ENCODE measurements around the gene PLA2G4E. TPM values are rescaled to one million over a fixed set of nuclear protein-coding genes. Genes with fewer than 3 reads are reported as not detected.
A peak's percentile ranks its signal among the peaks of the same experiment; 100 is the strongest.

PLA2G4E gene
- total RNA-seq, 4 donors from 2014 or later, result 1.1 to 89.5 (median 9.2) TPM

DNA sequence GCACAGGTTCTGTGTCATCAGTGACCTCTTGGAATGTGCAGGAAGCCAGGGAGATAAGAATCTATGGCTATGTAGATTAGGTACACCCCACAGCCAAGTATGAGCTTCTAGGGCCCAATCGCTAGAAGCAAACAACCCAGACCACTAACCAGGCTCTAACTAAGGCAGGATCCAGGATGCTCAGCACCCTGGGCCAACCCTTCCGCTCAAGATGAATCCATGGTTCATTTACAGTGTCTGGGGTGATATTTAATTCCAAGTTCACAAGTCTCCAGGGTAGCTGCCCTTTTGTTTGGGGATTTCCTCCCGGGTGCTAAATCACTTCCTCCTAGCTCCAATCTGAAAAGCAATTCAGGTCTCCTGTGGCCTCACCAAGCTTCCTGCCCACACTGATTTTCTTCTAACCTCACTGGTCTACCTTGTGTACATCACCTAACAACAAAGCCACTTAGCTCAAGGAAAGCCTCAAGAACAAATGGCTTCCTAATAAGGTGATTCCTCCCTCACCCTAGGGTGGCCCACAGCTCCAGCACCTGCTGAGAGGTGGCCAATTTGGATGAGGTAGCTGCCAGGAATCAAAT, 50.9 kb downstream of the PLA2G4E start:
- H3K4me1 ChIP-seq, result peaks cover 8 to 68% (median 12%) of the 10 kb centered on the region in 3 donors
- intact Hi-C loops (cut with DNase I), result no loop called here
- WGBS, 2 donors, result 55 to 57% methylated on average over 3 of the region's 3 CpGs

GRCh38 chr15:41968701-41969100, 52.1 kb downstream of the PLA2G4E start:
- TF ChIP-seq, protein P1, sequence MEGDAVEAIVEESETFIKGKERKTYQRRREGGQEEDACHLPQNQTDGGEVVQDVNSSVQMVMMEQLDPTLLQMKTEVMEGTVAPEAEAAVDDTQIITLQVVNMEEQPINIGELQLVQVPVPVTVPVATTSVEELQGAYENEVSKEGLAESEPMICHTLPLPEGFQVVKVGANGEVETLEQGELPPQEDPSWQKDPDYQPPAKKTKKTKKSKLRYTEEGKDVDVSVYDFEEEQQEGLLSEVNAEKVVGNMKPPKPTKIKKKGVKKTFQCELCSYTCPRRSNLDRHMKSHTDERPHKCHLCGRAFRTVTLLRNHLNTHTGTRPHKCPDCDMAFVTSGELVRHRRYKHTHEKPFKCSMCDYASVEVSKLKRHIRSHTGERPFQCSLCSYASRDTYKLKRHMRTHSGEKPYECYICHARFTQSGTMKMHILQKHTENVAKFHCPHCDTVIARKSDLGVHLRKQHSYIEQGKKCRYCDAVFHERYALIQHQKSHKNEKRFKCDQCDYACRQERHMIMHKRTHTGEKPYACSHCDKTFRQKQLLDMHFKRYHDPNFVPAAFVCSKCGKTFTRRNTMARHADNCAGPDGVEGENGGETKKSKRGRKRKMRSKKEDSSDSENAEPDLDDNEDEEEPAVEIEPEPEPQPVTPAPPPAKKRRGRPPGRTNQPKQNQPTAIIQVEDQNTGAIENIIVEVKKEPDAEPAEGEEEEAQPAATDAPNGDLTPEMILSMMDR (IDR thresholded peaks at IDR 0.05), result no peak
- no peak for TF ChIP-seq POLR2A (IDR thresholded peaks at IDR 0.05)
- intact Hi-C loops (cut with DNase I), result no loop called here
- no peaks in the 10 kb centered on the region for H3K9me3 ChIP-seq
- no peaks in the 10 kb centered on the region for H3K27me3 ChIP-seq
- 69 to 71% methylated on average over 4 of the region's 4 CpGs for WGBS, 2 donors
- no peak for DNase-seq
- H3K4me3 ChIP-seq, result no peak overlapping the region
- H3K27ac ChIP-seq, result peak overlapping the region in 2 of 4 donors; percentile 25 to 93
- H3K4me1 ChIP-seq, result peaks cover 8 to 68% (median 12%) of the 10 kb centered on the region in 3 donors
- H3K36me3 ChIP-seq, result no peaks in the 10 kb centered on the region

More for the DNA sequence above, 50.9 kb downstream of the PLA2G4E start:
- Histone ChIP-seq H3K27ac (peak overlapping the region; percentile 93 to 97 (median 96)), H3K4me3 (peak overlapping the region in 3 of 4 donors; percentile 80 to 88 (median 87)), H3K27me3 (no peaks in the 10 kb centered on the region), H3K9me3 (no peaks in the 10 kb centered on the region), H3K36me3 (no peaks in the 10 kb centered on the region)
- TF ChIP-seq POLR2A (IDR thresholded peaks at IDR 0.05), result no peak
- TF ChIP-seq, protein P1 (IDR thresholded peaks at IDR 0.05), result no peak
- no peak for DNase-seq

DNA sequence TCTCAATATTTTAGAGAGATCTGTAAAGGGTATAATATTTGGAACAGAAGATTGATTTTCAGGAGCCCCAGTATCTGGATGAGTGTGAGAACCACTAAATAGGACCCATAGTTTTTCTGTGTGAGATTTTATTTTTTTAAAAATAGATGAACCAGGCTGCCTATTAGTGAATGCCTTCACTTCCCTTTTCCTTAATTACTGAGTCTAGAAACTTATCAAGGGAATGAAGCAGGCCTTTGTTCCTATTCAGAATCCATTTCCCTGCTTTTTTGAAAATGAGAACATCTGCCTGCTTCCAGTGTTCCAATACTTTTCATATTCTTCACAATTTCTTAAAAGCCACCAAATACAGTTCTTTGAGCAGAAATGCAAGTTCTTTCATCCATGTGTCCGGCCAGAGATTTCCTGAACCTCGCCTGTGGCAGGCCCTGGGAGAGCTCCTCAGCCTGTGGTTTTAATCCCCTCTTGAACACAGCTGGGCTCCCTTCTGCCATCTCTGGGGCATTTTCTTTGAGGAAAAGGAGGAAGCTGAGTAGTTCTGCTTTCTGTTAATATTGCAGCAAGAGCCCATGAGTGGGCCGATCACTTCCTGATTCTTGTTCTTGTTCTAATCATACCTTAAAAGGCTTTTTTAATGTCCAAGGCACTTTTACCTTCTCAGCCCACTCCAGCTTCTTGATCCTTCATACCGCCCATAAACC, 53.2 kb downstream of the PLA2G4E start:
- Histone ChIP-seq H3K4me1 (peaks cover 8 to 60% (median 12%) of the 10 kb centered on the region in 3 donors), H3K27ac (peak overlapping the region; percentile 0 to 43 (median 23)), H3K36me3 (no peaks in the 10 kb centered on the region), H3K27me3 (no peaks in the 10 kb centered on the region), H3K9me3 (no peaks in the 10 kb centered on the region), H3K4me3 (no peak overlapping the region)
- 43 to 71% methylated on average over 4 of the region's 4 CpGs for WGBS, 2 donors
- TF ChIP-seq, protein P1 (IDR thresholded peaks at IDR 0.05), result no peak
- TF ChIP-seq POLR2A (IDR thresholded peaks at IDR 0.05), result no peak
- intact Hi-C loops (cut with DNase I), result no loop called here
- DNase-seq, result no peak

GRCh38 chr15:41966920-41967465, 53.8 kb downstream of the PLA2G4E start:
- Histone ChIP-seq H3K27ac (peak overlapping the region in 3 of 4 donors; percentile 24 to 43 (median 43)), H3K36me3 (no peaks in the 10 kb centered on the region), H3K4me3 (no peak overlapping the region), H3K9me3 (no peaks in the 10 kb centered on the region), H3K27me3 (no peaks in the 10 kb centered on the region), H3K4me1 (peaks cover 8 to 60% (median 12%) of the 10 kb centered on the region in 3 donors)
- DNase-seq, result no peak
- intact Hi-C loops (cut with DNase I), result no loop called here
- 84 to 93% methylated on average over 3 of the region's 3 CpGs for WGBS, 2 donors
- TF ChIP-seq, protein P1 (IDR thresholded peaks at IDR 0.05), result no peak
- TF ChIP-seq POLR2A (IDR thresholded peaks at IDR 0.05), result no peak

DNA sequence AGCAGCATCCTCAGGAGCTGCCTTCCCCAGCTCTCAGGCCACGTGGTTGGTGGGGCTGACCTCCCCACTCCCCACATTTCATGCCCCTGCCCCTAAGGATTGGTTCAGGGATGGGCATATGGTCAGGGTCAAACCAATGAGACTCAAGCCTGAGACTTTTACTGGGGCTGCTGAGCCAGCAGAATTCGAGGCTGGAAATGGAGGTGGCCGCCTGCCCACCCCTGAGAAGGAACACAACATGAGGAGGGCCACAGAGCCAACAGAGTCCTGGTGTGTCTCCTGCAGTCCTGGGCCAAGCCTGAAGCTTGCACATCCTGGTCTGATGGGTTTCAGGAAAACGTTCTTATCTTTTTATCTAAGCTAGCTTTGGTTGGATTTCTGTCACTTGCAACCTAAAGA, 54.4 kb downstream of the PLA2G4E start:
- Histone ChIP-seq H3K9me3 (no peaks in the 10 kb centered on the region), H3K27me3 (no peaks in the 10 kb centered on the region), H3K27ac (peak overlapping the region in 1 of 4 donors; percentile 43), H3K4me1 (peaks cover 8 to 57% (median 12%) of the 10 kb centered on the region in 3 donors), H3K4me3 (no peak overlapping the region), H3K36me3 (no peaks in the 10 kb centered on the region)
- TF ChIP-seq, protein P1 (IDR thresholded peaks at IDR 0.05), result no peak
- no peak for TF ChIP-seq POLR2A (IDR thresholded peaks at IDR 0.05)
- WGBS, 2 donors, result 50 to 57% methylated on average over 1 of the region's 4 CpGs
- intact Hi-C loops (cut with DNase I), result no loop called here
- DNase-seq, result no peak

Data from esophagus squamous epithelium (tissue), 5 donors.